Measurements from ENCODE around the gene PRR16.

Gene PRR16

DNA sequence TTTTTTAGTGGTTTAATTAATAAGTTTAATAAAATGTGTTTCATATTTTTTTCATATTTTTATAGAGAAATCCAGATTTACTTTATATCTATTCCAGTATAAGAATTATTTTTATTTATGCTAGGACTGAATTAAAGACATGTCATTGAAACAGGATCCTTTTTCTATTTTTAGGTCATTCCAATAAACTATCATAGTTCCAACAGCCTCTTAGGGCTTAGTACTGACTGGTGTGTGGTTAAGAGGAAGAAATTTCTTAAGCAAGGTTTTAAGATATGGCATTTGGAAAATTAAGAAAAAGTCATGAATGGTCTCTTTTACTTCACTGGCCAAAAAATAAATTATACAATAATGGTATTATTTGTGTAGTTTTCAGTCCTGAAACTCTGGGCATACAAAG lies 31.2 kb upstream of the PRR16 start:
- no peak for ATAC-seq
- TF ChIP-seq BACH2 (CRISPR knock-in tag; IDR thresholded peaks at IDR 0.05; ENCODE audit: borderline replicate concordance) (no peak), CSDC2 (CRISPR knock-in tag; IDR thresholded peaks at IDR 0.05) (no peak), ZFP3 (CRISPR knock-in tag; IDR thresholded peaks at IDR 0.05) (no peak), ZNF70 (CRISPR knock-in tag; IDR thresholded peaks at IDR 0.05) (no peak), ZNF8 (CRISPR knock-in tag; IDR thresholded peaks at IDR 0.05) (no peak), ISL1 (CRISPR knock-in tag; IDR thresholded peaks at IDR 0.05) (no peak), ZC3H10 (CRISPR knock-in tag; IDR thresholded peaks at IDR 0.05) (no peak), PPARA (CRISPR knock-in tag; IDR thresholded peaks at IDR 0.05; ENCODE audit: borderline replicate concordance) (no peak), SNAI2 (CRISPR knock-in tag; IDR thresholded peaks at IDR 0.05) (no peak), TOX (CRISPR knock-in tag; IDR thresholded peaks at IDR 0.05; ENCODE audit: borderline replicate concordance) (no peak), ARNTL (CRISPR knock-in tag; IDR thresholded peaks at IDR 0.05; ENCODE audit: borderline replicate concordance, low read depth) (no peak), ZNF565 (CRISPR knock-in tag; conservative IDR thresholded peaks at IDR 0.05; ENCODE audit: low read depth) (no peak), TCF4 (CRISPR knock-in tag; IDR thresholded peaks at IDR 0.05; ENCODE audit: borderline replicate concordance) (no peak), ZFP30 (CRISPR knock-in tag; IDR thresholded peaks at IDR 0.05) (no peak), RARB (CRISPR knock-in tag; IDR thresholded peaks at IDR 0.05) (no peak), GLIS3 (CRISPR knock-in tag; IDR thresholded peaks at IDR 0.05) (no peak)
- TF ChIP-seq, protein P1, sequence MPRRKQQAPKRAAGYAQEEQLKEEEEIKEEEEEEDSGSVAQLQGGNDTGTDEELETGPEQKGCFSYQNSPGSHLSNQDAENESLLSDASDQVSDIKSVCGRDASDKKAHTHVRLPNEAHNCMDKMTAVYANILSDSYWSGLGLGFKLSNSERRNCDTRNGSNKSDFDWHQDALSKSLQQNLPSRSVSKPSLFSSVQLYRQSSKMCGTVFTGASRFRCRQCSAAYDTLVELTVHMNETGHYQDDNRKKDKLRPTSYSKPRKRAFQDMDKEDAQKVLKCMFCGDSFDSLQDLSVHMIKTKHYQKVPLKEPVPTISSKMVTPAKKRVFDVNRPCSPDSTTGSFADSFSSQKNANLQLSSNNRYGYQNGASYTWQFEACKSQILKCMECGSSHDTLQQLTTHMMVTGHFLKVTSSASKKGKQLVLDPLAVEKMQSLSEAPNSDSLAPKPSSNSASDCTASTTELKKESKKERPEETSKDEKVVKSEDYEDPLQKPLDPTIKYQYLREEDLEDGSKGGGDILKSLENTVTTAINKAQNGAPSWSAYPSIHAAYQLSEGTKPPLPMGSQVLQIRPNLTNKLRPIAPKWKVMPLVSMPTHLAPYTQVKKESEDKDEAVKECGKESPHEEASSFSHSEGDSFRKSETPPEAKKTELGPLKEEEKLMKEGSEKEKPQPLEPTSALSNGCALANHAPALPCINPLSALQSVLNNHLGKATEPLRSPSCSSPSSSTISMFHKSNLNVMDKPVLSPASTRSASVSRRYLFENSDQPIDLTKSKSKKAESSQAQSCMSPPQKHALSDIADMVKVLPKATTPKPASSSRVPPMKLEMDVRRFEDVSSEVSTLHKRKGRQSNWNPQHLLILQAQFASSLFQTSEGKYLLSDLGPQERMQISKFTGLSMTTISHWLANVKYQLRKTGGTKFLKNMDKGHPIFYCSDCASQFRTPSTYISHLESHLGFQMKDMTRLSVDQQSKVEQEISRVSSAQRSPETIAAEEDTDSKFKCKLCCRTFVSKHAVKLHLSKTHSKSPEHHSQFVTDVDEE (CRISPR knock-in tag; IDR thresholded peaks at IDR 0.05), result no peak
- TF ChIP-seq, protein P2, sequence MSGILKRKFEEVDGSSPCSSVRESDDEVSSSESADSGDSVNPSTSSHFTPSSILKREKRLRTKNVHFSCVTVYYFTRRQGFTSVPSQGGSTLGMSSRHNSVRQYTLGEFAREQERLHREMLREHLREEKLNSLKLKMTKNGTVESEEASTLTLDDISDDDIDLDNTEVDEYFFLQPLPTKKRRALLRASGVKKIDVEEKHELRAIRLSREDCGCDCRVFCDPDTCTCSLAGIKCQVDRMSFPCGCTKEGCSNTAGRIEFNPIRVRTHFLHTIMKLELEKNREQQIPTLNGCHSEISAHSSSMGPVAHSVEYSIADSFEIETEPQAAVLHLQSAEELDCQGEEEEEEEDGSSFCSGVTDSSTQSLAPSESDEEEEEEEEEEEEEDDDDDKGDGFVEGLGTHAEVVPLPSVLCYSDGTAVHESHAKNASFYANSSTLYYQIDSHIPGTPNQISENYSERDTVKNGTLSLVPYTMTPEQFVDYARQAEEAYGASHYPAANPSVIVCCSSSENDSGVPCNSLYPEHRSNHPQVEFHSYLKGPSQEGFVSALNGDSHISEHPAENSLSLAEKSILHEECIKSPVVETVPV (CRISPR knock-in tag; IDR thresholded peaks at IDR 0.05), result no peak
- TF ChIP-seq, protein P3, sequence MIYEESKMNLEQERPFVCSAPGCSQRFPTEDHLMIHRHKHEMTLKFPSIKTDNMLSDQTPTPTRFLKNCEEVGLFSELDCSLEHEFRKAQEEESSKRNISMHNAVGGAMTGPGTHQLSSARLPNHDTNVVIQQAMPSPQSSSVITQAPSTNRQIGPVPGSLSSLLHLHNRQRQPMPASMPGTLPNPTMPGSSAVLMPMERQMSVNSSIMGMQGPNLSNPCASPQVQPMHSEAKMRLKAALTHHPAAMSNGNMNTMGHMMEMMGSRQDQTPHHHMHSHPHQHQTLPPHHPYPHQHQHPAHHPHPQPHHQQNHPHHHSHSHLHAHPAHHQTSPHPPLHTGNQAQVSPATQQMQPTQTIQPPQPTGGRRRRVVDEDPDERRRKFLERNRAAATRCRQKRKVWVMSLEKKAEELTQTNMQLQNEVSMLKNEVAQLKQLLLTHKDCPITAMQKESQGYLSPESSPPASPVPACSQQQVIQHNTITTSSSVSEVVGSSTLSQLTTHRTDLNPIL (CRISPR knock-in tag; IDR thresholded peaks at IDR 0.05; ENCODE audit: low read depth), result no peak
- TF ChIP-seq, protein P4, sequence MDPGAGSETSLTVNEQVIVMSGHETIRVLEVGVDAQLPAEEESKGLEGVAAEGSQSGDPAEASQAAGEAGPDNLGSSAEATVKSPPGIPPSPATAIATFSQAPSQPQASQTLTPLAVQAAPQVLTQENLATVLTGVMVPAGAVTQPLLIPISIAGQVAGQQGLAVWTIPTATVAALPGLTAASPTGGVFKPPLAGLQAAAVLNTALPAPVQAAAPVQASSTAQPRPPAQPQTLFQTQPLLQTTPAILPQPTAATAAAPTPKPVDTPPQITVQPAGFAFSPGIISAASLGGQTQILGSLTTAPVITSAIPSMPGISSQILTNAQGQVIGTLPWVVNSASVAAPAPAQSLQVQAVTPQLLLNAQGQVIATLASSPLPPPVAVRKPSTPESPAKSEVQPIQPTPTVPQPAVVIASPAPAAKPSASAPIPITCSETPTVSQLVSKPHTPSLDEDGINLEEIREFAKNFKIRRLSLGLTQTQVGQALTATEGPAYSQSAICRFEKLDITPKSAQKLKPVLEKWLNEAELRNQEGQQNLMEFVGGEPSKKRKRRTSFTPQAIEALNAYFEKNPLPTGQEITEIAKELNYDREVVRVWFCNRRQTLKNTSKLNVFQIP (CRISPR knock-in tag; IDR thresholded peaks at IDR 0.05; ENCODE audit: borderline replicate concordance, low read depth), result no peak

DNA sequence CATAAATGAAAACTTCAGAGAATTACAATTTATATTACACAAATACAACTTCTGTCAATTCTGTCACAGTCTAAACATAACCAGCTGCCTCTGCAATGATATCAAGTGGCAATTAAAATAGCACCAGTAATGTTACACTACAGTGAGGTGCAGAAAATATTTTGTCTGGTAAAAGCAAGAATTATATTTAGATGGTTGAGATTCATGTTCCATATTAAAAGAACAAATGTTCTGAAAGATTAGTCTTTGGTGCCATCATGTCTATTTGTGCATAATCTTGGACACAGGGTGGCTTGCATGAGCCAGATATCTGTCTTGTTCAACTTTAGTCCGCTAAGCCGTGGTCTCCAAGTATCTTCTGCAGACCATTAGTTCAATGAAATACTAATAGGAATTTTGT lies 29.0 kb upstream of the PRR16 start:
- ATAC-seq, result no peak
- TF ChIP-seq ARNTL (CRISPR knock-in tag; IDR thresholded peaks at IDR 0.05; ENCODE audit: borderline replicate concordance, low read depth) (no peak), BACH2 (CRISPR knock-in tag; IDR thresholded peaks at IDR 0.05; ENCODE audit: borderline replicate concordance) (no peak), CSDC2 (CRISPR knock-in tag; IDR thresholded peaks at IDR 0.05) (no peak), RARB (CRISPR knock-in tag; IDR thresholded peaks at IDR 0.05) (no peak), ZNF565 (CRISPR knock-in tag; conservative IDR thresholded peaks at IDR 0.05; ENCODE audit: low read depth) (no peak), ZNF70 (CRISPR knock-in tag; IDR thresholded peaks at IDR 0.05) (no peak), ZC3H10 (CRISPR knock-in tag; IDR thresholded peaks at IDR 0.05) (no peak), TOX (CRISPR knock-in tag; IDR thresholded peaks at IDR 0.05; ENCODE audit: borderline replicate concordance) (no peak), ESRRG (CRISPR knock-in tag; IDR thresholded peaks at IDR 0.05) (no peak), TCF4 (CRISPR knock-in tag; IDR thresholded peaks at IDR 0.05; ENCODE audit: borderline replicate concordance) (no peak), OSR1 (CRISPR knock-in tag; IDR thresholded peaks at IDR 0.05) (no peak), SNAI2 (CRISPR knock-in tag; IDR thresholded peaks at IDR 0.05) (no peak), ZFP3 (CRISPR knock-in tag; IDR thresholded peaks at IDR 0.05) (no peak), ISL1 (CRISPR knock-in tag; IDR thresholded peaks at IDR 0.05) (no peak)
- TF ChIP-seq, protein P2 (CRISPR knock-in tag; IDR thresholded peaks at IDR 0.05), result no peak
- TF ChIP-seq, protein P4 (CRISPR knock-in tag; IDR thresholded peaks at IDR 0.05; ENCODE audit: borderline replicate concordance, low read depth), result no peak
- TF ChIP-seq, protein P5, sequence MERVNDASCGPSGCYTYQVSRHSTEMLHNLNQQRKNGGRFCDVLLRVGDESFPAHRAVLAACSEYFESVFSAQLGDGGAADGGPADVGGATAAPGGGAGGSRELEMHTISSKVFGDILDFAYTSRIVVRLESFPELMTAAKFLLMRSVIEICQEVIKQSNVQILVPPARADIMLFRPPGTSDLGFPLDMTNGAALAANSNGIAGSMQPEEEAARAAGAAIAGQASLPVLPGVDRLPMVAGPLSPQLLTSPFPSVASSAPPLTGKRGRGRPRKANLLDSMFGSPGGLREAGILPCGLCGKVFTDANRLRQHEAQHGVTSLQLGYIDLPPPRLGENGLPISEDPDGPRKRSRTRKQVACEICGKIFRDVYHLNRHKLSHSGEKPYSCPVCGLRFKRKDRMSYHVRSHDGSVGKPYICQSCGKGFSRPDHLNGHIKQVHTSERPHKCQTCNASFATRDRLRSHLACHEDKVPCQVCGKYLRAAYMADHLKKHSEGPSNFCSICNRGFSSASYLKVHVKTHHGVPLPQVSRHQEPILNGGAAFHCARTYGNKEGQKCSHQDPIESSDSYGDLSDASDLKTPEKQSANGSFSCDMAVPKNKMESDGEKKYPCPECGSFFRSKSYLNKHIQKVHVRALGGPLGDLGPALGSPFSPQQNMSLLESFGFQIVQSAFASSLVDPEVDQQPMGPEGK (CRISPR knock-in tag; IDR thresholded peaks at IDR 0.05; ENCODE audit: borderline replicate concordance), result no peak
